AG04450 (cell line): ENCODE data around the gene MELK. TPM values are rescaled to one million over a fixed set of nuclear protein-coding genes. Genes with fewer than 3 reads are reported as not detected.
"Not testable (repeated sequence)": the region's sequence is repeated elsewhere in the genome, so short reads cannot be mapped to it uniquely, and the experiment has no call there.

Experiments used
- CTCF ChIA-PET: fragments of 300-600, 350-600 bp; formaldehyde crosslinking; extraction: SDS; loops from one replicate; lab custom pipeline; 2022; ENCODE audit warnings: antibody characterized with exemption, inconsistent platforms; lab: Charles Lee
- POLR2A ChIA-PET: fragments of 350-600 bp; formaldehyde crosslinking; extraction: SDS; loops from one replicate; lab custom pipeline; 2021; ENCODE audit warnings: antibody characterized with exemption, inconsistent platforms; lab: Yijun Ruan, JAX
- DNase-seq: peaks from one replicate; pipeline ENCODE4 v3.0.0-alpha.2; 2011; ENCODE audit warnings: low read depth, low spot score
- H3K27ac ChIP-seq: one replicate; pipeline ENCODE4 v1.5.1; 2012; ENCODE audit warnings: low read depth, low read length, control low read depth
- H3K27me3 ChIP-seq: one replicate; pipeline ENCODE4 v1.6.0; 2012; ENCODE audit warnings: low read length; ENCODE audit not compliant: control insufficient read depth, insufficient read depth
- H3K4me3 ChIP-seq: 2 replicates; pipeline ENCODE4 v1.5.1; 2011; ENCODE audit warnings: mild to moderate bottlenecking, low read depth, low read length, control low read depth
- H3K9me3 ChIP-seq: 2 replicates; pipeline ENCODE4 v1.5.1; 2012; ENCODE audit warnings: low read length; ENCODE audit not compliant: control insufficient read depth, insufficient read depth
- polyA plus RNA-seq: library from polyadenylated mRNA; depleted of rRNA; stranded (reverse); fragments of >200 nt; gene quantifications from 2 replicates; pipeline ENCODE4 v1.2.3, GENCODE V29; 2011
- TF ChIP-seq, protein P1 (sequence below): IDR thresholded peaks from 2 replicates; pipeline ENCODE4 v1.5.1; 2011; ENCODE audit warnings: low read depth, low read length, control low read depth, inconsistent platforms

The MELK gene
- polyA plus RNA-seq, 1 experiment, result 19.2 TPM

DNA sequence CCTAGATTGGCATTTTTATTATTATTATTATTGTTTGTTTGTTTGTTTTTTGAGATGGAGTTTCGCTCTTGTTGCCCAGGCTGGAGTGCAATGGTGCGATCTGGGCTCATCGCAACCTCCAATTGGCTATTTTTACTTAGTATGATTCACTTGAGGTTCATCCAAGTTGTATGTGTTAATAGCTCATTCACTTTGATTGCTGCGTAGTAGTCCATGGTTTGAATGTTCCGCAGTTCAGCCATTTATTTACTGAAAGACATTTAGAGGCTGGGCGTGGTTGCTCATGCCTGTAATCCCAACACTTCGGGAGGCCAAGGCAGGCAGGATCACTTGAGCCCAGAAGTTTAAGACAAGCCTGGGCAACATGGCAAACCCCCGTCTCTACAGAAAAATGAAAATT, 22.6 kb upstream of the MELK start:
- peaks cover 7% of the 10 kb centered on the region for H3K27me3 ChIP-seq
- no peak overlapping the region for H3K4me3 ChIP-seq
- POLR2A ChIA-PET, result no interaction called here
- H3K9me3 ChIP-seq, result no peaks in the 10 kb centered on the region
- TF ChIP-seq, protein P1, sequence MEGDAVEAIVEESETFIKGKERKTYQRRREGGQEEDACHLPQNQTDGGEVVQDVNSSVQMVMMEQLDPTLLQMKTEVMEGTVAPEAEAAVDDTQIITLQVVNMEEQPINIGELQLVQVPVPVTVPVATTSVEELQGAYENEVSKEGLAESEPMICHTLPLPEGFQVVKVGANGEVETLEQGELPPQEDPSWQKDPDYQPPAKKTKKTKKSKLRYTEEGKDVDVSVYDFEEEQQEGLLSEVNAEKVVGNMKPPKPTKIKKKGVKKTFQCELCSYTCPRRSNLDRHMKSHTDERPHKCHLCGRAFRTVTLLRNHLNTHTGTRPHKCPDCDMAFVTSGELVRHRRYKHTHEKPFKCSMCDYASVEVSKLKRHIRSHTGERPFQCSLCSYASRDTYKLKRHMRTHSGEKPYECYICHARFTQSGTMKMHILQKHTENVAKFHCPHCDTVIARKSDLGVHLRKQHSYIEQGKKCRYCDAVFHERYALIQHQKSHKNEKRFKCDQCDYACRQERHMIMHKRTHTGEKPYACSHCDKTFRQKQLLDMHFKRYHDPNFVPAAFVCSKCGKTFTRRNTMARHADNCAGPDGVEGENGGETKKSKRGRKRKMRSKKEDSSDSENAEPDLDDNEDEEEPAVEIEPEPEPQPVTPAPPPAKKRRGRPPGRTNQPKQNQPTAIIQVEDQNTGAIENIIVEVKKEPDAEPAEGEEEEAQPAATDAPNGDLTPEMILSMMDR, result no peak
- CTCF ChIA-PET, result interaction anchor here (1.1 to 1.3 kb wide), 2 partner anchors 100 to 143 kb away, joined by 3 to 6 read pairs; no protein-coding TSS in a partner anchor
- no peak overlapping the region for H3K27ac ChIP-seq
- no peak for DNase-seq

- H3K27ac ChIP-seq, H3K9me3 ChIP-seq, POLR2A ChIA-PET, H3K4me3 ChIP-seq, H3K27me3 ChIP-seq, DNase-seq: not testable (repeated sequence)
- CTCF ChIA-PET, result interaction anchor here (1.1 to 1.3 kb wide), 2 partner anchors 101 to 144 kb away, joined by 3 to 6 read pairs; no protein-coding TSS in a partner anchor
Measured at GRCh38 chr9:36550631-36551098, 22.0 kb upstream of the MELK start.

DNA sequence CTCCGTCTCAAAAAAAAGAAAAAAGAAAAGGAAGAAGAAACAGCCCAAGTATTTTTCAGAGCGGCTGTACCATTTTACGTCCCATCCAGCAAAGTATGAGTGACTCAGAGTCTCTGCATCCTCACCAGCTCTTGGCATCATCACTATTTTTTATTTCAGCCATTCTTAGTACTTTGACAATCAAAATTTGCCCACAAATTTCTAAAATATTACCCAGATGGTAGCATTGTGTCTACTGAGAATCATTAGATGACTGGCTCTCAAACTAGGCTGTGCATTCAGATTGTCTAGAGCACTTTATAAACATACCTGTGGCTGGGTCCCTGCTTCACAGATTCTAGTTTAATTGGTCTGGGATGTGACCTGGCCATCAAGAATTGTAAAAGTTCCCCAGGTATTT, 21.6 kb upstream of the MELK start:
- ChIA-PET POLR2A (no interaction called here), CTCF (interaction anchor here (1.1 to 1.5 kb wide), 3 partner anchors 101 to 144 kb away, joined by 3 to 8 read pairs (median 6); no protein-coding TSS in a partner anchor)
- no peak overlapping the region for H3K27ac ChIP-seq
- TF ChIP-seq, protein P1, result no peak
- H3K4me3 ChIP-seq, result no peak overlapping the region
- no peaks in the 10 kb centered on the region for H3K9me3 ChIP-seq
- DNase-seq, result no peak
- H3K27me3 ChIP-seq, result peaks cover 7% of the 10 kb centered on the region

DNA sequence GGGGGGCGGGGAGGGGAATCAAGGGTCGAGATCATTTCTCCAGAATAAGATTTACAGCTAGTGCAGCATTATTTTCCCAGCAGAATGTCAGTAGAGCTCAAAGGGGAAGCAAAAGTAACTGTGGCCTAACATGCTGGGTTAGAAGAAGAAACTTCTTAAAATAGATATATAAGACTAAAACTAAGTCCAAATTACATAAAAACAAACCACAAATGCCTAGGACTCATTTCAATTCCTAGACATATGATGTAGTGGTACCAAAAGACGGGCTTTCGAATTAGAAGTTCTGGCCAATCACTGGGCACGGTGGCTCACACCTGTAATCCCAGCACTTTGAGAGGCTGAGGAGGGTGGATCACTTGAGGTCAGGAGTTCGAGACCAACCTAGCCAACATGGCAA, 20.8 kb upstream of the MELK start:
- no peak overlapping the region for H3K4me3 ChIP-seq
- TF ChIP-seq, protein P1, result no peak
- DNase-seq, result no peak
- peaks cover 7% of the 10 kb centered on the region for H3K27me3 ChIP-seq
- ChIA-PET CTCF (interaction anchor here (1.5 to 1.6 kb wide), 2 partner anchors 102 to 145 kb away, joined by 4 to 8 read pairs; no protein-coding TSS in a partner anchor), POLR2A (no interaction called here)
- H3K9me3 ChIP-seq, result no peaks in the 10 kb centered on the region
- no peak overlapping the region for H3K27ac ChIP-seq

GRCh38 chr9:36559036-36559695, 13.5 kb upstream of the MELK start:
- ChIA-PET CTCF (interaction anchor here (0.8 to 2.9 kb wide), 3 partner anchors 109 to 170 kb away, joined by 4 to 20 read pairs (median 4); no protein-coding TSS in a partner anchor), POLR2A (no interaction called here)
- Histone ChIP-seq H3K27me3 (no peaks in the 10 kb centered on the region), H3K4me3 (no peak overlapping the region), H3K27ac (no peak overlapping the region), H3K9me3 (no peaks in the 10 kb centered on the region)
- no peak for DNase-seq
- TF ChIP-seq, protein P1, result no peak
